K562 (cell line): ENCODE data around the gene KBTBD3. TPM values are rescaled to one million over a fixed set of nuclear protein-coding genes. Genes with fewer than 3 reads are reported as not detected.
A peak's percentile ranks its signal among the peaks of the same experiment; 100 is the strongest.

Source experiments
- ATAC-seq: fragments of 200-7000 bp; cut with Tn5 transposase; 3 replicates; pipeline ENCODE4 v1.9.1; 2020; ENCODE audit warnings: moderate library complexity
- BruUV-seq: library from RNA; stranded (reverse); fragments of 400-500 nt; replicated peaks from 2 replicates; lab custom pipeline; 2021; lab: Mats Ljungman, UMichigan
- CTCF ChIA-PET: fragments of 300-600 bp; formaldehyde crosslinking; extraction: SDS; loops from one replicate; lab custom pipeline; 2021; ENCODE audit warnings: low intra/inter-chr PET ratio; lab: Yijun Ruan, JAX
- POLR2A ChIA-PET: fragments of 300-600, 350-650 bp; sonication (Branson Sonifier 250); formaldehyde crosslinking; extraction: SDS; loops from one replicate; lab custom pipeline; 2021; ENCODE audit warnings: antibody characterized with exemption, inconsistent platforms; lab: Yijun Ruan, JAX
- DNase-seq, 4 experiments: peaks; one replicate each; pipeline versions ENCODE4 v3.0.0 to v3.0.0-alpha.2; 2011 to 2018; ENCODE audit warnings: low spot score in 3 of 4, mixed read lengths in 3 of 4; ENCODE audit errors: extremely low read depth in 1 of 4
- FAIRE-seq: peaks from 2 replicates; lab custom pipeline; 2011; peaks lifted over from hg19 to GRCh38; lab: Jason Lieb, UNC
- H2AFZ ChIP-seq: 2 replicates; pipeline ENCODE4 v1.6.0; 2011; ENCODE audit warnings: low read depth, low read length, control low read depth, inconsistent platforms
- H3K27ac ChIP-seq: fragments of 200-600 bp; 3 replicates; pipeline ENCODE4 v1.8.0; 2011; ENCODE audit warnings: low read depth, mild to moderate bottlenecking, control low read depth, inconsistent platforms, low read length, moderate library complexity, mixed read lengths; ENCODE audit errors: extremely low read depth
- H3K27me3 ChIP-seq, 2 experiments: fragments of 300-600 bp in 1 of 2; 2 replicates in 1 of 2; 3 replicates in 1 of 2; pipeline versions ENCODE4 v1.6.0 to v1.8.0; 2011; ENCODE audit warnings: inconsistent platforms in 2 of 2, low read length in 2 of 2, mild to moderate bottlenecking in 1 of 2, mixed read lengths in 1 of 2, moderate library complexity in 1 of 2; ENCODE audit not compliant: control insufficient read depth in 2 of 2, insufficient read depth in 2 of 2
- H3K36me3 ChIP-seq: fragments of 300-600 bp; 3 replicates; pipeline ENCODE4 v1.8.0; 2011; ENCODE audit warnings: mild to moderate bottlenecking, low read length, inconsistent platforms; ENCODE audit not compliant: control insufficient read depth, insufficient read depth
- H3K4me1 ChIP-seq, 2 experiments: fragments of 200-600 bp in 1 of 2; replicated peaks in 1 of 2; 2 replicates in 1 of 2; 3 replicates in 1 of 2; pipeline versions ENCODE4 v1.5.1 to v1.8.0; 2011; ENCODE audit warnings: inconsistent platforms in 2 of 2, low read length in 2 of 2, mild to moderate bottlenecking in 1 of 2, mixed read lengths in 1 of 2, moderate library complexity in 1 of 2; ENCODE audit not compliant: control insufficient read depth in 2 of 2, insufficient read depth in 2 of 2
- H3K4me2 ChIP-seq: 2 replicates; pipeline ENCODE4 v1.6.1; 2011; ENCODE audit warnings: low read length, control low read depth, inconsistent platforms, mixed read lengths; ENCODE audit not compliant: insufficient read depth
- H3K4me3 ChIP-seq: fragments of 200-600 bp; sonication (generic), shearing (Covaris generic); 2 replicates; pipeline ENCODE4 v1.5.1; 2016; ENCODE audit warnings: control low read depth, inconsistent platforms
- H3K79me2 ChIP-seq: fragments of 200-600 bp; 3 replicates; pipeline ENCODE4 v1.8.0; 2011; ENCODE audit warnings: low read length, inconsistent platforms; ENCODE audit not compliant: control insufficient read depth, insufficient read depth
- H3K9ac ChIP-seq, 2 experiments: 2 replicates each; pipeline versions ENCODE4 v1.6.0 to v1.6.1; 2011; ENCODE audit warnings: low read depth in 2 of 2, low read length in 2 of 2, control low read depth in 1 of 2, inconsistent platforms in 1 of 2, mild to moderate bottlenecking in 1 of 2, mixed read lengths in 1 of 2; ENCODE audit not compliant: insufficient read depth in 1 of 2
- H3K9me1 ChIP-seq: one replicate; pipeline ENCODE4 v1.6.0; 2011; ENCODE audit warnings: inconsistent platforms, mild to moderate bottlenecking, low read length, moderate library complexity; ENCODE audit not compliant: control insufficient read depth, insufficient read depth
- H3K9me3 ChIP-seq: replicated peaks from 2 replicates; pipeline ENCODE4 v1.5.1; 2011; ENCODE audit warnings: low read depth, low read length, inconsistent platforms; ENCODE audit not compliant: control insufficient read depth, insufficient read depth
- H4K20me1 ChIP-seq: replicated peaks from 2 replicates; pipeline ENCODE4 v1.6.1; 2011; ENCODE audit warnings: low read length, inconsistent platforms, mixed read lengths; ENCODE audit not compliant: control insufficient read depth, insufficient read depth
- CEBPB ChIP-seq: fragments of 450-650 bp; IDR thresholded peaks from 2 replicates; pipeline ENCODE4 v1.6.1; 2016; ENCODE audit warnings: missing genetic modification characterization, missing compliant biosample characterization
- CEBPG ChIP-seq, 3 experiments: fragments of 200-800 bp in 1 of 3; sonication (Bioruptor generic) in 1 of 3; sonication (generic) in 1 of 3; formaldehyde crosslinking in 1 of 3; IDR thresholded peaks in 2 of 3; conservative IDR thresholded peaks in 1 of 3; 2 replicates each; pipeline versions ENCODE4 v1.6.1 to v1.8.0; 2016 to 2022; ENCODE audit warnings: missing compliant biosample characterization in 2 of 3, missing genetic modification characterization in 2 of 3, mild to moderate bottlenecking in 1 of 3, missing genetic modification reagents in 1 of 3
- FOXP1 ChIP-seq: sonication (generic); formaldehyde crosslinking; IDR thresholded peaks from 2 replicates; pipeline ENCODE4 v1.8.0; 2022; ENCODE audit warnings: mild to moderate bottlenecking, missing genetic modification reagents
- MGA ChIP-seq: fragments of 450-650 bp; IDR thresholded peaks from 2 replicates; pipeline ENCODE4 v1.6.1; 2016; ENCODE audit warnings: mild to moderate bottlenecking, moderate library complexity
- NCOA6 ChIP-seq: fragments of 450-650 bp; IDR thresholded peaks from 2 replicates; pipeline ENCODE4 v1.6.1; 2017; ENCODE audit warnings: mild to moderate bottlenecking
- ZNF239 ChIP-seq: fragments of 250-450 bp; sonication (Bioruptor Pico); IDR thresholded peaks from 2 replicates; pipeline ENCODE4 v1.4.0; 2020; ENCODE audit warnings: mild to moderate bottlenecking
- WGBS: fragments of 100-300 bp; shearing (Covaris generic); methylation state at CpG from one replicate; pipeline ENCODE4 v1.1.6; 2016; ENCODE audit warnings: low coverage, mixed read lengths; ENCODE audit not compliant: insufficient coverage; ENCODE audit errors: missing lambda C conversion rate; 5-methylcytosine and 5-hydroxymethylcytosine counted together
- in situ Hi-C: fragments of 300-500 bp; cut with MboI; formaldehyde crosslinking; loops from 4 replicates; pipeline ENCODE4 v1.15.0; 2018; ENCODE audit warnings: inconsistent platforms, mixed read lengths
- intact Hi-C: fragments of 100-400 bp; cut with micrococcal nuclease; formaldehyde crosslinking; loops from 2 replicates; pipeline ENCODE4 v1.14.2; 2022
- polyA plus RNA-seq, 8 experiments: library from polyadenylated mRNA; depleted of rRNA in 4 of 8; stranded (reverse) in 5 of 8; unstranded in 3 of 8; fragments of >200 nt; fragmentation: Nextera tagmentation in 2 of 8; fragmentation: Illumina TruSeq in 1 of 8; extraction: Ambion mirVana in 2 of 8; extraction: Trizol in 1 of 8; gene quantifications; 2 replicates each; pipeline versions ENCODE4 v1.2.1 to v1.2.3, GENCODE V29; 2011 to 2014; ENCODE audit warnings: inconsistent platforms in 1 of 8, missing spikeins in 1 of 8
- total RNA-seq, 7 experiments: library from RNA; depleted of rRNA in 6 of 7; stranded (reverse); fragments of >200 nt in 6 of 7; fragmentation: Illumina TruSeq in 2 of 7; extraction: Trizol in 2 of 7; gene quantifications; 2 replicates each; pipeline versions ENCODE4 v1.2.1 to v1.2.3, GENCODE V29; 2011 to 2021; ENCODE audit warnings: low replicate concordance in 1 of 7

Gene KBTBD3
- total and polyA plus RNA-seq, 9 of the 15 experiments (the other 6 are each of a cell fraction or from before 2014, with no cell fraction given) = 4.2 to 31.2 (median 6.4) TPM

DNA sequence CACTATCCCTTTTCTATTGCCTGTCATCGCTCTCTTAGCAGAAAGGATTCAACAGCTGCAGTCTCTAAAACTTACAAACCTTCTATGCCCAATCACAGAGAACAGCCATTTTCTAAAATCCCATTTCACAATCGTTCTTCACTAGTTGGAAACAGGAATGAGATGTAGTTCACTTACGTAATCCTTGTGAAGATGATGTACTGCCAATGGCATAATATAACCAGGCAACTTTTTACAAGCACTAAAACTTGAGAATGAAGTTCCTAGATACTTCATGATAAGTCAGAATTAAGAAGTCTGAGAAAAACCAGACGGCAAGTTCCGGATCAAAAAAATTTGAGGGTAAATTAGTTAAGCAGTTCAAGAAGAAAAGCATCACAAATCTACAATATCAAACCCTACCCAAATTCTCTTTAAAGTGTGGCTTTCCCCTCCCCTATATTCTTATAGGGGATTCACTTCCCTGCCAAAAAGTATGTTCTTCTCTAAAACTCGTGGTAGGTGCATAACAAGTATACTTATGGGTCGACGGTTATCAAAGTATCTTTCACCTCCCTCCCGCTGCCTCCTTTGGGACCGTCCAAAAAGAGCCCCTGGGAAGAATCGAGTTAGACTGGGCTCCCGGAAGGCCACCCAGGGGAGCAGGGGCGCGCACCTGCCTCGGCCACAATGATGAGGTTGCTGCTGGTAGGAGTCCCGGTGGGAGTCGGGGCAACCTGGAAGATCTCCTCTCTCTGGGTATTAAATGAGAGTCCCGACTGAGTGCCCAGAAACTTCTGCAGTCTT, 55.8 kb downstream of the KBTBD3 start:
- peaks cover 5% of the 10 kb centered on the region; the same call in 1 of the 3 replicates for H3K36me3 ChIP-seq
- POLR2A ChIA-PET = interaction anchor here (1.7 kb wide), 1 partner anchor 11 kb away, joined by 5 read pairs; no protein-coding TSS in a partner anchor
- FAIRE-seq (no peak), DNase-seq (peak in 3 of 4 experiments; percentile 11 to 34 (median 33)), ATAC-seq (peak; percentile 55)
- peak overlapping the region; percentile 70 to 90 for H3K9ac ChIP-seq
- in situ Hi-C loops (no loop called here), intact Hi-C loops (no loop called here)
- H3K4me1 ChIP-seq = peaks cover 0 to 4% of the 10 kb centered on the region in 2 experiments; a peak in 2 of 5 replicates
- TSS peak; percentile 53 for BruUV-seq
- CTCF ChIA-PET = no interaction called here
- peak overlapping the region; percentile 73 for H3K27ac ChIP-seq
- H4K20me1 ChIP-seq = no peaks in the 10 kb centered on the region
- no peaks in the 10 kb centered on the region for H3K9me1 ChIP-seq
- peak overlapping the region; percentile 76 for H3K4me3 ChIP-seq
- no peaks in the 10 kb centered on the region for H3K9me3 ChIP-seq
- peak overlapping the region; percentile 83 for H3K4me2 ChIP-seq
- WGBS = 2% methylated on average over 18 of the region's 18 CpGs
- H3K27me3 ChIP-seq = no peaks in the 10 kb centered on the region
- peak overlapping the region; percentile 86 for H2AFZ ChIP-seq
- H3K79me2 ChIP-seq = peaks cover 51% of the 10 kb centered on the region
- TF ChIP-seq NCOA6 (no peak), CEBPB (tag) (peak; percentile 86), FOXP1 (CRISPR knock-in tag) (0 out of 2 replicates have a peak, but pooled peaks have one; percentile 2), CEBPG (CRISPR knock-in tag; IDR thresholded peaks at IDR 0.05) (no peak), CEBPG (tag; conservative IDR thresholded peaks at IDR 0.05 in 1 of 2, IDR thresholded peaks at IDR 0.05 in 1 of 2) (peak; percentile 64 to 72), ZNF239 (no peak), MGA (peak; percentile 40; the same call in 1 of the 2 replicates)
